Ecto neural progenitor cell (in vitro differentiated cells): ENCODE measurements around the gene ATP1A1.

Experiments used
- DNase-seq: peaks from one replicate; pipeline ENCODE4 v3.0.0-alpha.2; 2018; ENCODE audit warnings: low spot score

ATP1A1 gene

GRCh38 chr1:116415200-116415698 is 42.2 kb downstream of the ATP1A1 start:
- no peak for DNase-seq

- peak; percentile 56 for DNase-seq
Observed at GRCh38 chr1:116415699-116416533, 42.9 kb downstream of the ATP1A1 start.

- no peak for DNase-seq
Observed at GRCh38 chr1:116416854-116417513, 43.9 kb downstream of the ATP1A1 start.

GRCh38 chr1:116417678-116418077 is 44.6 kb downstream of the ATP1A1 start:
- no peak for DNase-seq

GRCh38 chr1:116418091-116418830 is 45.2 kb downstream of the ATP1A1 start:
- peak; percentile 91 for DNase-seq

GRCh38 chr1:116420417-116421200 is 47.6 kb downstream of the ATP1A1 start:
- DNase-seq: no peak

GRCh38 chr1:116424438-116424837 is 51.4 kb downstream of the ATP1A1 start:
- DNase-seq: no peak

- DNase-seq: no peak
Observed at GRCh38 chr1:116424863-116425262, 51.8 kb downstream of the ATP1A1 start.

- DNase-seq: no peak
Observed at GRCh38 chr1:116425987-116426386, 52.9 kb downstream of the ATP1A1 start.

GRCh38 chr1:116426401-116426800 is 53.4 kb downstream of the ATP1A1 start:
- no peak for DNase-seq

GRCh38 chr1:116428576-116428975 is 55.5 kb downstream of the ATP1A1 start:
- DNase-seq: no peak

- DNase-seq: no peak
Observed at GRCh38 chr1:116429821-116430374, 56.9 kb downstream of the ATP1A1 start.

- no peak for DNase-seq
Observed at GRCh38 chr1:116431870-116432500, 58.9 kb downstream of the ATP1A1 start.

- DNase-seq: no peak
Observed at GRCh38 chr1:116432655-116433265, 59.7 kb downstream of the ATP1A1 start.

GRCh38 chr1:116433275-116434257 is 60.5 kb downstream of the ATP1A1 start:
- no peak for DNase-seq

GRCh38 chr1:116434849-116435248 is 61.8 kb downstream of the ATP1A1 start:
- no peak for DNase-seq

GRCh38 chr1:116435806-116436610 is 63.0 kb downstream of the ATP1A1 start:
- no peak for DNase-seq

- no peak for DNase-seq
Observed at GRCh38 chr1:116436611-116436970, 63.5 kb downstream of the ATP1A1 start.
